K562 treated with DMSO at 1 percent for 12 hours (cell line): Measurements from ENCODE around the gene ENPP6. TPM values are rescaled to one million over a fixed set of nuclear protein-coding genes. Genes with fewer than 3 reads are reported as not detected.

Experiments used
- total RNA-seq: library from RNA; unstranded; fragments of 300-600 nt; gene quantifications from 2 replicates; pipeline ENCODE4 v1.2.3, GENCODE V29; 2022; ENCODE audit not compliant: insufficient read depth

Gene ENPP6
- not detected in 2 replicates for total RNA-seq

DNA sequence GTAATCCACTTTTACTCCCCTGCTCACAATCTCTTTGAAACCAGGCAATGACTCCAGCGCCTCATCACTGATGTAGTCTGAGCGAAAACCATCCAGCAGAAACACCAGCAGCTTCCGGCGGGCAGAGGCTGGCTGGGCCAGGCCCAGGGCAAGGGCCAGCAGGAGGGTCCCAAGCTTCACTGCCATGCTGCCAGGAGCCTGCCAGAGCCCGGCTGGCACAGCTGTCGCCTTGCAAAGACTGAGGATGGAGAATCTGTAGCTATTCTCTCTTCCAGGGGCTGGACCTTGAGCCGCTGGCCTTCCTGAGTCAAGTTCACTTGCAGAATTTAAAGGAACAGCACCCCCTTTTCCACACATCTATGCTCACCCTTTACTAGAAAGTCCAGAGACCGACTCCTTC, at the start of gene ENPP6:
ENPP6 (minus strand) TSS at position 240 of the 400 bp plus-strand sequence; CDS start at position 186, 54 bp downstream.

